ENCODE data around the gene DPYSL3. TPM values are rescaled to one million over a fixed set of nuclear protein-coding genes. Genes with fewer than 3 reads are reported as not detected.

DPYSL3 gene
- total RNA-seq, 1 donor from 2014 or later, result not detected

DNA sequence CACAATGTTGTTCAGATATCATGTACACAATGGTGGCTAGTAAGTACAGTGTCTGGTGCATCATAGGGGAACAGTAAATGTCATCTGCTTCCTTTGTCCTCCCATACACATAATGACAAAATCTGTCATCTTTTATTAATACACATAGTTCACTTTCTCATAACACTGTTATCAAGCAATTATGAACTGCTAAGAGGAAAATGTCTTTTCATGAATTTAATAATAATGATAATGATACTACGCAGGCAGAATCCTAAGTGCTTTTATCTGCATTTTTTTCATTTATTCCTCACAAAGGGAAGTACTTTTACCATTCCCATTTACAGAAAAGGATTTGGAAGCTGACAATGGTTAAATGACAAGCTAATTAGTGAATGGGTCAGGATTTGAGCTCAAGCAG lies 35.7 kb downstream of the DPYSL3 start:
- ChIA-PET POLR2A (no interaction called here), CTCF (interaction anchor here (1.2 kb wide), 1 partner anchor 10 kb away, joined by 3 read pairs; no protein-coding TSS in a partner anchor)
- ATAC-seq (ENCODE audit: low read depth) (no peak), DNase-seq (no peak)
- Mint-ChIP-seq H3K9me3 (no peaks in the 10 kb centered on the region), H3K27me3 (peaks cover 6% of the 10 kb centered on the region), H3K4me1 (no peaks in the 10 kb centered on the region), H3K4me3 (no peak overlapping the region), H3K36me3 (ENCODE audit: low read depth) (no peaks in the 10 kb centered on the region), H3K27ac (no peak overlapping the region)
- no peak for TF ChIP-seq CTCF (IDR thresholded peaks at IDR 0.05)
- intact Hi-C loops (cut with micrococcal nuclease), result no loop called here

GRCh38 chr5:147472664-147473475 lies 37.0 kb downstream of the DPYSL3 start:
- no peak for DNase-seq
- Mint-ChIP-seq H3K36me3 (ENCODE audit: low read depth) (no peaks in the 10 kb centered on the region), H3K4me1 (no peaks in the 10 kb centered on the region), H3K27me3 (peaks cover 6% of the 10 kb centered on the region), H3K4me3 (no peak overlapping the region), H3K9me3 (no peaks in the 10 kb centered on the region), H3K27ac (no peak overlapping the region)
- no peak for ATAC-seq (ENCODE audit: low read depth)
- ChIA-PET POLR2A (no interaction called here), CTCF (interaction anchor here (1.2 kb wide), 1 partner anchor 8 kb away, joined by 3 read pairs; no protein-coding TSS in a partner anchor)
- no peak for TF ChIP-seq CTCF (IDR thresholded peaks at IDR 0.05)
- intact Hi-C loops (cut with micrococcal nuclease), result no loop called here

DNA sequence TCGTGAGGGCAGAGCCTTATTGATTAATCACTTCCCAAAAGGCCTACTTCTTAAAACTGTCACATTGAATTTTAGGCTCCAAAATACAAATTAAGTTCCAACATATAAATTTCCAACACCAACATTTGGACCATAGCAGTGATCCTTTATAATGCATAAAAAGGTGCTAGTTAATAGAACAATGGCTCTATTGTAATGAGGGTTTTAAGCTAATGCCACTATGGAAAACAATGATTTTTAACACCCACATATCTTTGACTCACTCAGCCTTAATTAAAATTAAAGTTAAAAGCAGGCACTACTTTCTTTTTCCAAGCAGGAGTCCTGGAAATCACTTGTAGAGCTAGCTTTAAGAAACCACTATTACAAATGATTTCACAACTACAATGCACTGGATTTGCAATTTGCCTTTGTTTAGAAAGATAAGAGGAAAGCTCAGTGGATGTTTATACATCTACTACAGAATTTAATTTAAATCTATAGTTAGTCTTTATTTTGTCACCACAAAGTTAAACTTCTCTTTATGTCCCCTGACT lies 41.8 kb downstream of the DPYSL3 start:
- POLR2A ChIA-PET, result no interaction called here

DNA sequence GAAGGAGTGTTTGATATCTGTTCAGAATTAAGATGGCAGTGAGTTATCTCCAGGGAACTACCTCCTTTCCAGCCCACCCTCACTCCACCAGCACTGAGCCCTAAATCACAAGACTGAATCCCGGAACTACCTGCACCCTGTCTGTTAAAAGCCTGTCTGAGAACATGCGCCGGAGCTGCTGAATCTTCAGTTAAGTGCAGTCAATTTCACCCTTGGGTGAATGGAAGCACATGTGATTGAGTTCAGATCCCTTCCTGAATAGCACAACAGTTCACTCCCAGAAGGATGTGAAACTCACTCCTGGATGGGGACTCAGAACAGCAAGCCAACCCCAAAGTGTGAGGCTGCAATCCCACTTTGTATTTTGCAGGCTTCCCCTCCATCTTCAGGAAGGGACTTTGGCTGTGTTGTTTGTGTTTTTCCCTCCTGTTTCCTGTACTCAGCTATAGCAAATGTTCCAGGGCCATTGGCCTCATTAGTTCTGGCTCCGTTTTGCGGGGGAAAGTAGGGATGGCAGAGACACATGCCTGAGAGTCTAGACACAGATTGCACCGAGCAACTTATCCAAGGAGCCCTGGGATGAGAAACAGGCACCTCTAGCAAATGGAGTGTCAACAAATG lies 43.4 kb downstream of the DPYSL3 start:
- ChIA-PET POLR2A (no interaction called here), CTCF (no interaction called here)
- no peaks in the 10 kb centered on the region for H3K27me3 Mint-ChIP-seq
- DNase-seq (no peak), ATAC-seq (ENCODE audit: low read depth) (no peak)
- H3K36me3 Mint-ChIP-seq (ENCODE audit: low read depth), result no peaks in the 10 kb centered on the region
- no peak overlapping the region for H3K27ac Mint-ChIP-seq
- intact Hi-C loops (cut with micrococcal nuclease), result no loop called here
- no peak overlapping the region for H3K4me3 Mint-ChIP-seq
- H3K4me1 Mint-ChIP-seq, result no peaks in the 10 kb centered on the region
- H3K9me3 Mint-ChIP-seq, result no peaks in the 10 kb centered on the region
- no peak for TF ChIP-seq CTCF (IDR thresholded peaks at IDR 0.05)

More for the DNA sequence above, 41.8 kb downstream of the DPYSL3 start:
- Mint-ChIP-seq H3K27me3 (no peaks in the 10 kb centered on the region), H3K4me1 (no peaks in the 10 kb centered on the region), H3K27ac (no peak overlapping the region), H3K36me3 (ENCODE audit: low read depth) (no peaks in the 10 kb centered on the region), H3K4me3 (no peak overlapping the region), H3K9me3 (no peaks in the 10 kb centered on the region)
- CTCF ChIA-PET, result no interaction called here
- TF ChIP-seq CTCF (IDR thresholded peaks at IDR 0.05), result no peak
- intact Hi-C loops (cut with micrococcal nuclease), result no loop called here
- DNase-seq (no peak), ATAC-seq (ENCODE audit: low read depth) (no peak)

GRCh38 chr5:147465747-147466146 lies 44.1 kb downstream of the DPYSL3 start:
- no peak overlapping the region for H3K4me3 Mint-ChIP-seq
- ChIA-PET CTCF (no interaction called here), POLR2A (no interaction called here)
- no peak for ATAC-seq (ENCODE audit: low read depth)
- H3K27me3 Mint-ChIP-seq, result peaks cover 3% of the 10 kb centered on the region
- H3K27ac Mint-ChIP-seq, result no peak overlapping the region
- H3K36me3 Mint-ChIP-seq (ENCODE audit: low read depth), result no peaks in the 10 kb centered on the region
- TF ChIP-seq CTCF (IDR thresholded peaks at IDR 0.05), result no peak
- H3K4me1 Mint-ChIP-seq, result no peaks in the 10 kb centered on the region
- intact Hi-C loops (cut with micrococcal nuclease), result no loop called here
- no peak for DNase-seq
- no peaks in the 10 kb centered on the region for H3K9me3 Mint-ChIP-seq
